Ovary (tissue), 9 donors: ENCODE measurements around the gene FGD5. TPM values are rescaled to one million over a fixed set of nuclear protein-coding genes. Genes with fewer than 3 reads are reported as not detected.

ENCODE experiments used
- DNase-seq, 5 donors: peaks; one replicate each; pipeline ENCODE4 v3.0.0-alpha.2; 2019 to 2020
- H3K27ac ChIP-seq, 2 donors: fragments of 200-600 bp; one replicate each; pipeline versions ENCODE4 v1.5.1 to v1.8.0; 2019 to 2022
- H3K27me3 ChIP-seq: fragments of 200-600 bp; one replicate; pipeline ENCODE4 v1.8.0; 2022
- H3K36me3 ChIP-seq: fragments of 200-600 bp; sonication (generic); one replicate; pipeline ENCODE4 v1.5.1; 2019
- H3K4me1 ChIP-seq: one replicate; pipeline ENCODE4 v1.8.1; 2013; ENCODE audit warnings: mild to moderate bottlenecking, moderate library complexity; ENCODE audit not compliant: insufficient read depth
- H3K4me3 ChIP-seq: fragments of 200-600 bp; sonication (generic); one replicate; pipeline ENCODE4 v1.5.1; 2017
- H3K9me3 ChIP-seq, 2 donors: fragments of 200-600 bp in 1 of 2; sonication (generic) in 1 of 2; one replicate each; pipeline versions ENCODE4 v1.5.1 to v1.8.1; 2013 to 2019; ENCODE audit warnings: mild to moderate bottlenecking in 1 of 2, moderate library complexity in 1 of 2
- EP300 ChIP-seq: sonication (generic); formaldehyde crosslinking; IDR thresholded peaks from one replicate; pipeline ENCODE4 v1.6.1; 2017; ENCODE audit warnings: antibody characterized with exemption
- POLR2A ChIP-seq: fragments of 450-650 bp; IDR thresholded peaks from one replicate; pipeline ENCODE4 v1.6.1; 2017; ENCODE audit warnings: antibody characterized with exemption, mild to moderate bottlenecking, moderate library complexity
- whole genome bisulfite sequencing, 3 donors: extraction: QIAGEN DNeasy Blood & Tissue Kit in 1 of 3; methylation state at CpG; one replicate each; pipeline versions ENCODE4 v1.1.5 to v1.1.7; 2013 to 2017; 5-methylcytosine and 5-hydroxymethylcytosine counted together
- intact Hi-C, 4 donors: fragments of 100-400 bp; cut with DNase I; formaldehyde crosslinking; loops; one replicate each; pipeline versions ENCODE4 v1.11.0 to v1.15.1; 2022 to 2023
- polyA plus RNA-seq, 2 donors: library from polyadenylated mRNA; stranded (reverse); fragments of 200-250 nt in 1 of 2; fragments of 350-450 nt in 1 of 2; fragmentation: Illumina TruSeq in 1 of 2; extraction: RNeasy Lipid Tissue Mini Kit (QIAGEN cat#74804) in 1 of 2; gene quantifications; one replicate each; pipeline ENCODE4 v1.2.3, GENCODE V29; 2013 to 2014
- total RNA-seq, 7 donors: library from RNA; depleted of rRNA in 2 of 7; stranded (reverse); fragments of >200 nt in 2 of 7; fragmentation: NEBNext Ultra II Directional in 3 of 7; extraction: Animal tissue kit (Norgen Biotek cat#: 25700) in 3 of 7; gene quantifications; one replicate each; pipeline versions ENCODE4 v1.1.0 to v1.2.4, GENCODE V29; 2016 to 2023
- TF ChIP-seq, protein P1 (sequence below), 3 donors: fragments of 450-650 bp in 2 of 3; fragments of 200-600 bp in 1 of 3; IDR thresholded peaks; one replicate each; pipeline versions ENCODE4 v1.5.1 to v1.8.0; 2016 to 2022; ENCODE audit warnings: antibody characterized with exemption in 3 of 3, mild to moderate bottlenecking in 1 of 3
- donor health status: DM: no; HTN: no; CAD: no; lungs with moderate emphysema.
- donor health status: DM: no; HTN: no; CAD: no.
- donor health status: Bipolar disorder and iron deficiency.
- donor health status: DM: yes; HTN: yes; CAD: no.
- donor health status: DM: no; HTN: no; CAD: no.
- donor health status: DM: yes; HTN: yes; CAD: no.

Gene FGD5
- total and polyA plus RNA-seq, 9 donors, result 5.1 to 38.3 (median 13.0) TPM

DNA sequence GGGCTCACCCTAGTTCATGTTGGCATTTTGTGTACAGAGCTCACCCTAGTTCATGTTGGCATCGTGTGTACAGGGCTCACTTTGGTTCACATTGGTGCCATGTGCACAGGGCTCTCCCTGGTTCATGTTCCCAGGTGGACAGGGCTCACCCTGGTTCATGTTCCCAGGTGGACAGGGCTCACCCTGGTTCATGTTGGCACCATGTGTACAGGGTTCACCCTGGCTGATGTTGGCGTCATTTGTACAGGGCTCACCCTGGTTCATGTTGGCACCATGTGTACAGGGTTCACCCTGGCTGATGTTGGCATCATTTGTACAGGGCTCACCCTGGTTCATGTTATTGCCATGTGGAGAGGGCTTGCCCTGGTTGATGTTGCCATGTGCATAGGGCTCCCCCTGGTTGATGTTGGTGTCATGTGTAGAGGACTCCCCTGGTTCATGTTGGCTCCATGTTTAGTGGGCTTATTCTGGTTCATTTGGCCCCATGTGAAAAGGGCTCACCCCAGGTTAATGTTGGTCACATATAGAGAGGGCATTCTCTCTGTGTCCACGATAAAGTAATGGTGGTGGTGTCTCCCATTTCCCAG is 97.0 kb downstream of the FGD5 start:
- Histone ChIP-seq H3K4me3 (no peak overlapping the region), H3K27ac (no peak overlapping the region), H3K4me1 (no peaks in the 10 kb centered on the region), H3K9me3 (no peaks in the 10 kb centered on the region), H3K36me3 (no peaks in the 10 kb centered on the region), H3K27me3 (no peaks in the 10 kb centered on the region)
- DNase-seq, result no peak
- TF ChIP-seq, protein P1, sequence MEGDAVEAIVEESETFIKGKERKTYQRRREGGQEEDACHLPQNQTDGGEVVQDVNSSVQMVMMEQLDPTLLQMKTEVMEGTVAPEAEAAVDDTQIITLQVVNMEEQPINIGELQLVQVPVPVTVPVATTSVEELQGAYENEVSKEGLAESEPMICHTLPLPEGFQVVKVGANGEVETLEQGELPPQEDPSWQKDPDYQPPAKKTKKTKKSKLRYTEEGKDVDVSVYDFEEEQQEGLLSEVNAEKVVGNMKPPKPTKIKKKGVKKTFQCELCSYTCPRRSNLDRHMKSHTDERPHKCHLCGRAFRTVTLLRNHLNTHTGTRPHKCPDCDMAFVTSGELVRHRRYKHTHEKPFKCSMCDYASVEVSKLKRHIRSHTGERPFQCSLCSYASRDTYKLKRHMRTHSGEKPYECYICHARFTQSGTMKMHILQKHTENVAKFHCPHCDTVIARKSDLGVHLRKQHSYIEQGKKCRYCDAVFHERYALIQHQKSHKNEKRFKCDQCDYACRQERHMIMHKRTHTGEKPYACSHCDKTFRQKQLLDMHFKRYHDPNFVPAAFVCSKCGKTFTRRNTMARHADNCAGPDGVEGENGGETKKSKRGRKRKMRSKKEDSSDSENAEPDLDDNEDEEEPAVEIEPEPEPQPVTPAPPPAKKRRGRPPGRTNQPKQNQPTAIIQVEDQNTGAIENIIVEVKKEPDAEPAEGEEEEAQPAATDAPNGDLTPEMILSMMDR (IDR thresholded peaks at IDR 0.05), result no peak
- TF ChIP-seq EP300, result no peak
- TF ChIP-seq POLR2A, result no peak
- intact Hi-C loops, result loop anchor here in 3 of 4 donors (5.0 to 10.0 kb wide), 4 partner anchors 121 to 1021 kb away; no protein-coding TSS in a partner anchor
- 30 to 90% (median 88%) methylated on average over 3 of the region's 3 CpGs for WGBS, 3 donors

DNA sequence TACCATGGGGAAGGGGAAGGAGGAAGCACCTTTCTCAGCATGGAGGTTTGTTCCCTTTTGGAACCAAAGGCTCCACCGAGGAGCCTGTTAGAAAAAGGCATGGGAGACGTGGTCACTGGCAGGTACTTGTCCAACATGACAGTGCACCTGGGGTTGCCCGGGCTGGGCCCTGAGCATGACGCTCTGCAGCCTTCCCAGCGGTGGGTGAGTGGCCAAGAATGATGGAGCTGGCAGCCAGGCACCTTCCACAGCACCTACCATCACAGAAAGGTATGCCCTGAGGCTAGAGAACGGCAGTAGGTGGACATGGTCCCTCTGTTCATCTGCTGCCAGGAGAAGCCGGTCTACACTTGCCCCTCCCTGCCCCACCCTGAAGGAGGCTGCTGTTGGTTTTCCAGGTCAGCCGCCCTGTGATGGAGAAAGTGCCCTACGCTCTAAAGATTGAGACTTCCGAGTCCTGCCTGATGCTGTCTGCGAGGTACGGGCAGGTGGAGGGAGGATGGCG is 99.6 kb downstream of the FGD5 start:
- no peaks in the 10 kb centered on the region for H3K27me3 ChIP-seq
- peaks cover 1% of the 10 kb centered on the region for H3K4me1 ChIP-seq
- no peaks in the 10 kb centered on the region for H3K9me3 ChIP-seq
- intact Hi-C loops, result loop anchor here in 3 of 4 donors (5.0 to 10.0 kb wide), 4 partner anchors 124 to 1024 kb away; no protein-coding TSS in a partner anchor
- no peak overlapping the region for H3K4me3 ChIP-seq
- no peak for DNase-seq
- WGBS, 3 donors, result 85 to 89% (median 87%) methylated on average over 13 of the region's 13 CpGs
- TF ChIP-seq, protein P1 (IDR thresholded peaks at IDR 0.05), result no peak
- no peak for TF ChIP-seq EP300
- no peak for TF ChIP-seq POLR2A
- H3K27ac ChIP-seq, result no peak overlapping the region
- no peaks in the 10 kb centered on the region for H3K36me3 ChIP-seq

DNA sequence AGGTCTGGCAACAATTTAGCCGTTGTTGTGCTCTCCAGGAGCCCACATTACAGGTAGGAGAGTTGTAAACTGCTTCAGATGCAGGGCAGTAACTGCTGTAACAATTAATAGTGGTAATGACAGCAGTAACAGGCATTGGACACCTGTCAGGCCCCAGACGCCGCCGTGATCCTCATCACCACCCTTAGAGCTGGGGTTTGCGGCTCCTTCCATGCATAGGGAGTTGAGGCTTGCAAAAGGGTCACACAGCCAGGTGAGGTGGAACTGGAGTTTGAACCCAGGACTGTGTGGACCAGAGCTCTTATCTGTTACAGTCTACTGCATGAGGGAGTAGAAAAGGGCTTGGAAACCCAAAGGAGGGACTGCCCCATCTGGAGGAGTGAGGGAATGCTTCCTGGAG is 101.8 kb downstream of the FGD5 start:
- 87 to 90% (median 87%) methylated on average over 5 of the region's 5 CpGs for WGBS, 3 donors
- TF ChIP-seq, protein P1 (IDR thresholded peaks at IDR 0.05), result no peak
- no peak for TF ChIP-seq POLR2A
- TF ChIP-seq EP300, result no peak
- intact Hi-C loops, result loop anchor here (2.0 to 10.0 kb wide), 6 partner anchors 124 to 716 kb away; no protein-coding TSS in a partner anchor
- Histone ChIP-seq H3K9me3 (no peaks in the 10 kb centered on the region), H3K4me3 (no peak overlapping the region), H3K36me3 (no peaks in the 10 kb centered on the region), H3K27me3 (no peaks in the 10 kb centered on the region), H3K4me1 (peaks cover 1% of the 10 kb centered on the region), H3K27ac (no peak overlapping the region)
- no peak for DNase-seq

DNA sequence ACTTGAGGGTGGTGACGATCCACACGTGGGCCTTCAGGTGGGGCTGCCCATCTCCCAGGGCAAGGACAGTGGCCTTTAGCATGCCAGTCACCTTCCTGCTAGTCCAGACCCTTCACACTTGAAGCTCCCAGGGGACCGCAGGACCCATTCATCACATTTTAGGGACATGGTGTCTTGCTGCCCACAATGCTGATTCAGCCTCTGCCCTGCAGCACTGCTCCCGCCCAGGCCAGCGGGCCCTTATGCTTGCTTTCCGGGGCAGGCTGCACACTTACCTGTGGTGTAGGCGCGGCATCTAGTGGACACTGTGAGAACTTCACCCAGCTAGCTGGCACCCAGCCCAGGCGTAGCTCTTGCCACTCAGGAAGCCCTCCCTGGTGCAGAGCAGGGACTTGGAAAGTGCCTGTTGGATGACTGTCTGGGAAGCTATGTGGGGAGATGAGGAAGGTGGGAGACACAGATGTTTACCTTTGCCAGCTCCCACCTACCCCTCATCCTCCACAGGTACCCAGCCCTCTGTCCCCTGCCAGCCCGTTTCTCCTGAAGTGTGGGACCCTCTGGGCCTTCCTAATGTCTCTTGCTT is 102.4 kb downstream of the FGD5 start:
- intact Hi-C loops, result loop anchor here (2.0 to 10.0 kb wide), 6 partner anchors 124 to 716 kb away; no protein-coding TSS in a partner anchor
- H3K4me1 ChIP-seq, result peaks cover 1% of the 10 kb centered on the region
- no peak overlapping the region for H3K27ac ChIP-seq
- WGBS, 3 donors, result 14 to 19% (median 17%) methylated on average over 10 of the region's 10 CpGs
- H3K27me3 ChIP-seq, result no peaks in the 10 kb centered on the region
- H3K4me3 ChIP-seq, result no peak overlapping the region
- H3K36me3 ChIP-seq, result no peaks in the 10 kb centered on the region
- TF ChIP-seq EP300 (no peak), POLR2A (no peak)
- TF ChIP-seq, protein P1 (IDR thresholded peaks at IDR 0.05), result peak; percentile 95 to 99 (median 99)
- H3K9me3 ChIP-seq, result no peaks in the 10 kb centered on the region
- peak; percentile 82 to 95 (median 91) for DNase-seq
